HG03432 (cell line): ENCODE data around the gene DAO.

ENCODE experiments used
- ATAC-seq: cut with Tn5 transposase; IDR thresholded peaks from one replicate; pipeline ENCODE4 v1.9.1; 2021; ENCODE audit warnings: mild to moderate bottlenecking, moderate library complexity; ENCODE audit not compliant: unreplicated experiment

Gene DAO

GRCh38 chr12:108918206-108918605, 38.3 kb downstream of the DAO start:
- ATAC-seq: no peak

DNA sequence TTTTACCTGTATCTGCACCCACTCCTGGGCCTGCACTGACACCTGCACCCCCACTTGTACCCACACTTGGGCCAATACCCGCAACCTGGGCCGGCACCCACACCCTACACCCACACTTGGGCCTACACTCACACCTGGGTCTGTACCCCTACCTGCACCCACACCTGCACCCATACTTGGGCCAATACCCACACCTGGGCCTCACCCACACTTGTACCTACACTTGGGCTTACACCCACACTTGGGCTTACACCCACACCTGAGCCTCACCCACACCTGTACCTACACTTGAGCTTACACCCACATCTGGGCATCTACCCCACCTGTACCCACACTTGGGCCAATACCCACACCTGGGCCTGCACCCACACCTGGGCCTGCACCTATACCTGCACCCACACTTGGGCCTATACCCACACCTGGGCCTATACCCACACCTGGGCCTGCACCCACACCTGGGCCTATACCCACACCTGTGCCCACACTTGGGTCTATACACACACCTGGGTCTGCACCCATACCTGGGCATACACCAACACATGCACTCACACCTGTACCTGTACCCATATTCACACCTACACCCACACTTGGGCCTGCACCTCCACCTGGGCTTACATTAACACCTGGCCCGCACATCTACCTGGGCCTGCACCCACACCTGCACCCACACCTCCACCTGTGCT, 39.2 kb downstream of the DAO start:
- no peak for ATAC-seq

- ATAC-seq: no peak
Observed at GRCh38 chr12:108921946-108922345, 42.1 kb downstream of the DAO start.

GRCh38 chr12:108922918-108923317, 43.0 kb downstream of the DAO start:
- ATAC-seq: no peak

DNA sequence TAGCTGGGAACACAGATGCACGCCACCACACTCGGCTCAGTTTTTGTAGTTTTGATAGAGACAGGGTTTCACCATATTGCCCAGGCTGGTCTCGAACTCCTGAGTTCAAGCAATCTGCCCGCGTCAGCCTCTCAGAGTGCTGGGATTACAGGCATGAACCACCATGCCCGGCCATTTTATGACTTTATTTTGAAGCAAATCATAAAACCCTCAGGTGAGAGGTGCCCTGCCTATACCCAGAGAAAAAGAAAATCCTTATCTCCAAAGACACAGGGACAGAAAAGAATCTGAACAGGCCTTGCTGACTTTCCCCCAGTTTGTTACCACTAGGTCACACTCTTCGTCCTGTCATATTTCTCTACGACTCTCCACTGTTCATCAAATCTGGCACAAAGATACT, 48.8 kb downstream of the DAO start:
- ATAC-seq: no peak

- no peak for ATAC-seq
Observed at GRCh38 chr12:108930155-108930554, 50.3 kb downstream of the DAO start.

DNA sequence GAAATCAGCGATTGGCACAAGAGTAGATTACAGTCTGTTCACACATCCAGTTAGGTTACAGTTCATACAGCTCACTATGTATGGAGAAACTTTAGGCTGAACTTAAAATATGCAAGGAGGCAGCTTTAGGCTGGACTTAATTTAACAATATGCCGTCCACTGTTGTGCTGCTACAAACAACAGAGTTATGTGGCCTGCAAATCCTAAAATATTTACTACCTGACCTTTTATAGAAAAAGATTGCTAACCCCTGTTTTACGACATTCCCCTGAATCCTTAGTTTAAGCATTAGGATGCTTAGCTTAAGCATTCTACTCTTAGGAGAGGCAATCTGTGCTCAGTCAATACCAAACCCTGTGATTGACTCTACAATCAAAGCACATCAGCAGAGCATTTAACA, 50.9 kb downstream of the DAO start:
- ATAC-seq: no peak

GRCh38 chr12:108933949-108934348, 54.1 kb downstream of the DAO start:
- ATAC-seq: no peak

DNA sequence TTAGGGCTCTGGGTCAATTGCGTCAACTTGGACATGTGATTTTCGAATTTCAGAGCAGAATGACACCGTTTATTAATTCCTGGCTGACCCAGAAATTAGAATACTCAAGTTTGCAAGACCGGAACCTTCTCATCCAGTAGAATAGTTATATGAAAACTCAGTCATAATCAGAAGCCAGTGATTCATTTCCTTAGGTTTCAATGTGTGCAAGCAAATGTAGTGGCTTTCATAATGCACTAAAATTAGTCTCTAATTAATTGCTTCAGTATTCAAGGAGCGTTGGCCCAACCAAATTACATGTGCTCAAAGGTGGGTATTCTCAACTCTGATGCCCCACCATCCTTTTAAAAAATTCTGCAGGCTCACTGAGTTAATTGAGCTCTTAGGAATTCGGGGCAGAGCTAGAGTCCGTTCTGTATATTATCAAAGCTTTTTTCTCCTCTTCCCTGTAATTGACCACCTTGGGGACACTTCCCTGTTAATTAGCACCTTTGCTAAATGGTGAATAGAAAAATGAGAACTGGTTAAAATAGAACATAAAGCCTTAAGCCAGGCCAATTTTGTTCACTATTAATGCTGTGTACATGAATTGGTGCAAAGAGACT, 55.4 kb downstream of the DAO start:
- ATAC-seq: no peak

- ATAC-seq: no peak
Observed at GRCh38 chr12:108938247-108938924, 58.5 kb downstream of the DAO start.

- ATAC-seq: no peak
Observed at GRCh38 chr12:108939594-108939993, 59.7 kb downstream of the DAO start.

- ATAC-seq: no peak
Observed at GRCh38 chr12:108940138-108940537, 60.2 kb downstream of the DAO start.

- ATAC-seq: no peak
Observed at GRCh38 chr12:108947097-108947496, 67.2 kb downstream of the DAO start.

- no peak for ATAC-seq
Observed at GRCh38 chr12:108948367-108948766, 68.5 kb downstream of the DAO start.

DNA sequence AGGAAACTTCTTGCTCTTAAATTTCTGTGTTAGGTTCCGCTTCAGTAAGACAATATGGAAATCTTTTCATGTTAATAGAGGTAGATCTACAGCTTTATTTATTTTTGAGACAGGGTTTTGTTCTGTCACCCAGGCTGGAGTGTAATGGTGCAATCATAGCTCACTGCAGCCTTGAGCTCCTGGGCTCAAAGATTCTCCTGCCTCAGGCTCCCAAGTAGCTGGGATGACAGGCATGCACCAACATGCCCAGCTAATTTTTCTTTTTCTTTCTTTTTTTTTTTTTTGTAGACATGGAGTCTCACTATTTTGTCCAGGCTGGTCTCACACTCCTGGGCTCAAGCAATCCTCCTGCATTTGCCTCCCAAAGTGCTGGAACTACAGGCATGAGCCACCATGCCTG, 70.1 kb downstream of the DAO start:
- no peak for ATAC-seq
